Trophoblast cell (in vitro differentiated cells and primary cell): ENCODE measurements around the gene LGR5.
A peak's percentile ranks its signal among the peaks of the same experiment; 100 is the strongest.

Source experiments
- DNase-seq, 2 donors: peaks; one replicate each; pipeline ENCODE4 v3.0.0-alpha.2; 2016
- H2AFZ ChIP-seq: 2 replicates; pipeline ENCODE4 v1.6.1; 2013; ENCODE audit warnings: low read length, moderate library complexity, mild to moderate bottlenecking; ENCODE audit not compliant: insufficient read depth, poor library complexity
- H2AK5ac ChIP-seq: 2 replicates; pipeline ENCODE4 v1.6.1; 2013; ENCODE audit warnings: mild to moderate bottlenecking, low read length
- H2BK120ac ChIP-seq: 2 replicates; pipeline ENCODE4 v1.6.1; 2013; ENCODE audit warnings: low read length, mild to moderate bottlenecking, moderate library complexity; ENCODE audit not compliant: insufficient read depth, poor library complexity
- H2BK12ac ChIP-seq: 2 replicates; pipeline ENCODE4 v1.6.1; 2013; ENCODE audit warnings: mild to moderate bottlenecking, low read length, moderate library complexity
- H2BK5ac ChIP-seq: 2 replicates; pipeline ENCODE4 v1.6.1; 2013; ENCODE audit warnings: low read length, low read depth, moderate library complexity, mild to moderate bottlenecking; ENCODE audit not compliant: poor library complexity
- H3K14ac ChIP-seq: 2 replicates; pipeline ENCODE4 v1.6.1; 2013; ENCODE audit warnings: mild to moderate bottlenecking, low read length
- H3K18ac ChIP-seq: 2 replicates; pipeline ENCODE4 v1.6.1; 2013; ENCODE audit warnings: mild to moderate bottlenecking, low read length
- H3K23ac ChIP-seq: 2 replicates; pipeline ENCODE4 v1.6.1; 2013; ENCODE audit warnings: low read length
- H3K27ac ChIP-seq: 2 replicates; pipeline ENCODE4 v1.5.1; 2013; ENCODE audit warnings: low read depth, mild to moderate bottlenecking, inconsistent platforms, low read length, moderate library complexity
- H3K27me3 ChIP-seq: 2 replicates; pipeline ENCODE4 v1.6.1; 2013; ENCODE audit warnings: inconsistent platforms, mild to moderate bottlenecking, low read length, moderate library complexity; ENCODE audit not compliant: insufficient read depth
- H3K36me3 ChIP-seq, 2 experiments: 1 replicate in 1 of 2; 2 replicates in 1 of 2; pipeline ENCODE4 v1.6.1; 2013; ENCODE audit warnings: low read length in 2 of 2, mild to moderate bottlenecking in 2 of 2, moderate library complexity in 1 of 2; ENCODE audit not compliant: insufficient read depth in 2 of 2, control insufficient read depth in 1 of 2
- H3K4ac ChIP-seq: 2 replicates; pipeline ENCODE4 v1.6.1; 2013; ENCODE audit warnings: low read depth, mild to moderate bottlenecking, low read length, moderate library complexity
- H3K4me1 ChIP-seq, 2 experiments: 1 replicate in 1 of 2; 2 replicates in 1 of 2; pipeline ENCODE4 v1.6.1; 2013; ENCODE audit warnings: low read length in 2 of 2, mild to moderate bottlenecking in 2 of 2, moderate library complexity in 1 of 2; ENCODE audit not compliant: insufficient read depth in 2 of 2, control insufficient read depth in 1 of 2
- H3K4me2 ChIP-seq: 2 replicates; pipeline ENCODE4 v1.6.1; 2013; ENCODE audit warnings: inconsistent platforms, mild to moderate bottlenecking, low read length, moderate library complexity
- H3K4me3 ChIP-seq: 2 replicates; pipeline ENCODE4 v1.5.1; 2013; ENCODE audit warnings: mild to moderate bottlenecking, low read depth, low read length, inconsistent platforms
- H3K79me1 ChIP-seq: one replicate; pipeline ENCODE4 v1.6.1; 2013; ENCODE audit warnings: low read length
- H3K79me2 ChIP-seq: 2 replicates; pipeline ENCODE4 v1.6.1; 2013; ENCODE audit warnings: low read length, mild to moderate bottlenecking; ENCODE audit not compliant: control insufficient read depth, insufficient read depth, poor library complexity
- H3K9ac ChIP-seq: 2 replicates; pipeline ENCODE4 v1.6.1; 2013; ENCODE audit warnings: mild to moderate bottlenecking, low read length
- H3K9me3 ChIP-seq: 2 replicates; pipeline ENCODE4 v1.6.1; 2013; ENCODE audit warnings: low read depth, mild to moderate bottlenecking, control low read depth, inconsistent platforms, low read length; ENCODE audit not compliant: insufficient read depth
- H4K12ac ChIP-seq: 2 replicates; pipeline ENCODE4 v1.6.1; 2013; ENCODE audit warnings: low read depth, mild to moderate bottlenecking, low read length, moderate library complexity
- H4K8ac ChIP-seq: 2 replicates; pipeline ENCODE4 v1.6.1; 2013; ENCODE audit warnings: low read depth, mild to moderate bottlenecking, low read length, moderate library complexity
- H4K91ac ChIP-seq: one replicate; pipeline ENCODE4 v1.6.1; 2013; ENCODE audit warnings: low read depth, mild to moderate bottlenecking, low read length, moderate library complexity
- WGBS: extraction: QIAGEN DNeasy Blood & Tissue Kit; methylation state at CpG from one replicate; pipeline ENCODE4 v1.1.7; 2013; ENCODE audit warnings: missing lambda C conversion rate; ENCODE audit not compliant: insufficient read length, insufficient coverage; ENCODE audit errors: extremely low coverage; 5-methylcytosine and 5-hydroxymethylcytosine counted together

LGR5 gene

DNA sequence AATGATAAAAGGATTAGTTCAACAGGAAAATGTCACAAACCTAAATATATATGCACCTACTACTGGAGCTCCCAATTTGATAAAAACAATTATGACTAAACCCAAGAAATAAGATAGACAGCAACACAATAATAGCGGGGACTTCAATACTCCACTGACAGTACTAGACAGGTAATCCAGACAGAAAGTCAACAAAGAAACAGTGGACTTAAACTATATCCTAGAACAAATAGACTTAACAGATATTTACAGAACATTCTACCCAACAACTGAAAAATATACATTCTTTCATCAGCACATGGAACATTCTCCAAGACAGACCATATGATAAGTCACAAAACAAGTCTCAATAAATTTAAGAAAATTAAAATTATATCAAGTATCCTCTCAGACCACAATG lies 28.0 kb upstream of the LGR5 start:
- Histone ChIP-seq H2BK12ac (no peak overlapping the region), H3K79me2 (no peaks in the 10 kb centered on the region), H3K4me3 (no peak overlapping the region), H2BK120ac (no peak overlapping the region), H3K36me3 (no peaks in the 10 kb centered on the region), H3K4me2 (no peak overlapping the region), H2BK5ac (no peak overlapping the region), H4K91ac (no peak overlapping the region), H4K8ac (no peak overlapping the region), H3K9ac (no peak overlapping the region), H3K27me3 (no peaks in the 10 kb centered on the region), H2AK5ac (no peak overlapping the region), H3K14ac (no peak overlapping the region), H3K23ac (no peak overlapping the region), H3K4ac (no peak overlapping the region), H2AFZ (no peak overlapping the region), H3K18ac (no peak overlapping the region), H3K79me1 (no peaks in the 10 kb centered on the region), H4K12ac (no peak overlapping the region), H3K9me3 (no peaks in the 10 kb centered on the region), H3K4me1 (no peaks in the 10 kb centered on the region), H3K27ac (no peak overlapping the region)
- no CpG with 5 or more reads among the region's 1 CpG for WGBS
- DNase-seq: no peak

DNA sequence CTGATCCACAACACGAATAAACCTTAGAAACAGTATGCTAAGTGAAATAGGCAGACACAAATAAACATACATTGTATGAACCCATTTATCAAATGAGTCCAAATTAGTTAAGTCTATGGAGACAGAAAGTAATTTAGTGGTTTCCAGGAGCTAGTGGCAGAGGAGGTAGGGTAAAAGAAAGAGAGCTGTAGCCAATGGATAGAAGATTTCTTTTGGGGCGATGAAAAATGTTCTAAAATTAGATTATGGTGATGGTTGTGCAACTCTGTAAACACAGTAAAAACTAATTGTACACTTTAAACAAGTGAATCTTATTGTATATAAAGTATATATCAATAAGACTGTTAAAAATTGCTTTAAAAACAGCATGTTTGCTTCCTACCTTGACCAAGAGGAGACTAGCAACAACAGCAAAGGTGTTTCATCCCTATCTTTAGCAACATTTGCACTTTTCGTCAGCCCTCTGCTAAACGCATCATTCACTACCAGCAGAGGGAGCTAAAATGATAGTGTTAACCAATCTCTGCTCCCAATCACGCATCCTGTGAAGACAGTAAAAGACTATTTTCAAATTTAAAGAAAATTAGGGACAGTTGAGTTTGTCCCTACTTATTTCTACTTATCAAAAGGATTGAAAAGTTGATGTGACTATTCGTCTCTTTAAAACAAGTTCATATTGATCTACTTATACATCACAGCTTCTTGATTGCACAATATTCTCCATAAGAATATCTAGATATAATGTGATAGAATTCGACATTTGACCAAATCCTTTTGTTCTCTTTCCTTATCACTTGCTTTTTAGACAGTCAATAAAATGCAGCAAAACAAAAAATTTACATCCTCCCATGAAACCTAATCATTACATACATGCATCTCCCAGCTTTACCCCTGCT lies 24.0 kb upstream of the LGR5 start:
- no peak overlapping the region for H3K23ac ChIP-seq
- no peaks in the 10 kb centered on the region for H3K27me3 ChIP-seq
- no peak overlapping the region for H3K4me3 ChIP-seq
- H4K12ac ChIP-seq: no peak overlapping the region
- H3K9ac ChIP-seq: no peak overlapping the region
- H3K79me2 ChIP-seq: no peaks in the 10 kb centered on the region
- H4K91ac ChIP-seq: no peak overlapping the region
- H3K4ac ChIP-seq: no peak overlapping the region
- no peak overlapping the region for H3K27ac ChIP-seq
- H3K4me1 ChIP-seq: no peaks in the 10 kb centered on the region
- no peak overlapping the region for H4K8ac ChIP-seq
- no peaks in the 10 kb centered on the region for H3K79me1 ChIP-seq
- H2AFZ ChIP-seq: no peak overlapping the region
- no peak overlapping the region for H3K14ac ChIP-seq
- no peak overlapping the region for H2BK120ac ChIP-seq
- WGBS: no CpG with 5 or more reads among the region's 7 CpGs
- H3K18ac ChIP-seq: no peak overlapping the region
- DNase-seq: peak; percentile 51 to 88
- H3K36me3 ChIP-seq: no peaks in the 10 kb centered on the region
- no peak overlapping the region for H2BK5ac ChIP-seq
- H3K4me2 ChIP-seq: no peak overlapping the region
- no peak overlapping the region for H2BK12ac ChIP-seq
- no peaks in the 10 kb centered on the region for H3K9me3 ChIP-seq
- no peak overlapping the region for H2AK5ac ChIP-seq

DNA sequence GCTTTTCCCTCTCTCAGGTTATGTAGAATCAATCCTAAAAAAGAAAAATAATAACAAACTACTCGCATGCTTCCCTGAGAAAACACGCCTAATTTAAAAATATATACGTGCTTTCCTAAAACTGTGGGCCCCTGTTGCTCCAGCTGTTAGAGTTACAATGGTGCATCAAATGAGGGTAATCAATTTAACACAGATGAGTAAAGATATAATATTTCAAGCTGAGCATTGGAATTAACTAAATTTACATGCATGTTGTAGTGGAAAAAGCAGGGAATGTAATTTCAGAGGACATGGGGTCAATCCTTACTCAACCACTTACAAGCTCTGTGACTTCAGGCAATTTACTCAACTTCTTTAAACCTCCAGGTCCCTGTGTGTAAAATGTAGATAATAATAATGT lies 22.4 kb upstream of the LGR5 start:
- no peak overlapping the region for H3K23ac ChIP-seq
- no peaks in the 10 kb centered on the region for H3K27me3 ChIP-seq
- no peak overlapping the region for H3K9ac ChIP-seq
- H2AK5ac ChIP-seq: no peak overlapping the region
- no peak overlapping the region for H4K91ac ChIP-seq
- H2BK12ac ChIP-seq: no peak overlapping the region
- no peak overlapping the region for H2BK5ac ChIP-seq
- H4K8ac ChIP-seq: no peak overlapping the region
- no peaks in the 10 kb centered on the region for H3K79me1 ChIP-seq
- no peak overlapping the region for H2BK120ac ChIP-seq
- no peak overlapping the region for H3K14ac ChIP-seq
- H3K18ac ChIP-seq: no peak overlapping the region
- H3K27ac ChIP-seq: no peak overlapping the region
- H3K79me2 ChIP-seq: no peaks in the 10 kb centered on the region
- no peak overlapping the region for H3K4ac ChIP-seq
- DNase-seq: no peak
- H3K4me2 ChIP-seq: no peak overlapping the region
- no peak overlapping the region for H3K4me3 ChIP-seq
- no CpG with 5 or more reads among the region's 3 CpGs for WGBS
- H3K4me1 ChIP-seq: no peaks in the 10 kb centered on the region
- H2AFZ ChIP-seq: no peak overlapping the region
- H3K9me3 ChIP-seq: no peaks in the 10 kb centered on the region
- no peak overlapping the region for H4K12ac ChIP-seq
- no peaks in the 10 kb centered on the region for H3K36me3 ChIP-seq

DNA sequence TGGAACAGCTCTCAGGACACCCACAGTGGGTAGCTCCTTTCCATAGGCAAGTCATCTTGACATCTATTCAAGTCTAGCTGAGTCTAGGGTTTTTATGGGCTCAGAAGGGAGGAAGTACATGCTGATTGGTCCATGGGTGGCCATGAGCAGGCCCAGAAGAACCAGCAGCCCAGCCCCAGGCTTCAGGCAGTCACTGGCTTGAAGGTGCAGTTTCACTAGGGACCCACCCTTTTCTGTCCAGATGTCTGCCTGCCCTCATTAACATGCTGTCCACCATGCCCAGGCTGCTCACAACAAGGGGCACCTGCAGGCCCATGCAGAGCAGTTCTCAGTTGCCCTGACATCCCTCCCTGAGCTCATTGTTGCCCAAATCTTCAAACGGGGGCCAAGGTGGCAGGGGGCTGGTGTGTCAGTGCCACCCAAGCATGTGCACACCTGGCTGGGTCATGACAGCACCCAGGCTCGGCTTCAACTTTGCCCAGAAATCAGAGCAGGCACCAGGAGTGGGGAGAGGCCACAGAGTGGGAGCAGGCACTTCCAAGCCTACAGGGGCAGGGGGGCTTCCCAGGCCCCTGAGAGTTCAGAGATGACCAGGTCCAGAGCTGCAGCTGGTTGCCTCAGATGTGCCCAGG lies 18.7 kb upstream of the LGR5 start:
- no peak overlapping the region for H2AK5ac ChIP-seq
- WGBS: no CpG with 5 or more reads among the region's 2 CpGs

More for the DNA sequence above, 18.7 kb upstream of the LGR5 start:
- no peak overlapping the region for H4K91ac ChIP-seq
- H4K8ac ChIP-seq: no peak overlapping the region
- H3K9ac ChIP-seq: no peak overlapping the region
- H3K18ac ChIP-seq: no peak overlapping the region
- no peak overlapping the region for H3K14ac ChIP-seq
- no peaks in the 10 kb centered on the region for H3K79me1 ChIP-seq
- no peaks in the 10 kb centered on the region for H3K9me3 ChIP-seq
- H2BK12ac ChIP-seq: no peak overlapping the region
- no peaks in the 10 kb centered on the region for H3K4me1 ChIP-seq
- H2AFZ ChIP-seq: no peak overlapping the region
- DNase-seq: no peak
- no peak overlapping the region for H3K4me2 ChIP-seq
- H2BK5ac ChIP-seq: no peak overlapping the region
- H3K4me3 ChIP-seq: no peak overlapping the region
- no peak overlapping the region for H3K27ac ChIP-seq
- no peak overlapping the region for H4K12ac ChIP-seq
- no peak overlapping the region for H2BK120ac ChIP-seq
- no peaks in the 10 kb centered on the region for H3K79me2 ChIP-seq
- H3K23ac ChIP-seq: no peak overlapping the region
- no peaks in the 10 kb centered on the region for H3K36me3 ChIP-seq
- H3K4ac ChIP-seq: no peak overlapping the region
- H3K27me3 ChIP-seq: no peaks in the 10 kb centered on the region
